Osteoblast (primary cell): ENCODE data around the gene YBX2. TPM values are rescaled to one million over a fixed set of nuclear protein-coding genes. Genes with fewer than 3 reads are reported as not detected.

ENCODE experiments used
- DNase-seq: peaks from one replicate; pipeline ENCODE4 v3.0.0; 2011; ENCODE audit warnings: low spot score, mixed read lengths; ENCODE audit not compliant: insufficient read length; ENCODE audit errors: missing footprints
- H2AFZ ChIP-seq: 2 replicates; pipeline ENCODE4 v1.6.0; 2011; ENCODE audit warnings: mild to moderate bottlenecking, low read length
- H3K27ac ChIP-seq: 2 replicates; pipeline ENCODE4 v1.5.1; 2011; ENCODE audit warnings: mild to moderate bottlenecking, low read depth, low read length, moderate library complexity
- H3K27me3 ChIP-seq: 2 replicates; pipeline ENCODE4 v1.6.0; 2012; ENCODE audit warnings: mild to moderate bottlenecking, control low read depth, inconsistent platforms, low read length, moderate library complexity; ENCODE audit not compliant: insufficient read depth
- H3K36me3 ChIP-seq: 2 replicates; pipeline ENCODE4 v1.5.1; 2011; ENCODE audit warnings: mild to moderate bottlenecking, low read length, control low read depth, moderate library complexity; ENCODE audit not compliant: insufficient read depth
- H3K4me1 ChIP-seq: 2 replicates; pipeline ENCODE4 v1.5.1; 2011; ENCODE audit warnings: mild to moderate bottlenecking, low read length, control low read depth, moderate library complexity; ENCODE audit not compliant: insufficient read depth
- H3K4me2 ChIP-seq: 2 replicates; pipeline ENCODE4 v1.6.0; 2011; ENCODE audit warnings: mild to moderate bottlenecking, low read length; ENCODE audit not compliant: insufficient read depth
- H3K4me3 ChIP-seq: fragments of 200-600 bp; sonication (generic); 3 replicates; pipeline ENCODE4 v1.5.1; 2012; ENCODE audit warnings: mild to moderate bottlenecking, low read length, inconsistent platforms; ENCODE audit not compliant: insufficient read depth
- H3K79me2 ChIP-seq: 2 replicates; pipeline ENCODE4 v1.6.0; 2012; ENCODE audit warnings: mild to moderate bottlenecking, low read length, control low read depth, inconsistent platforms; ENCODE audit not compliant: insufficient read depth
- H3K9me3 ChIP-seq: 2 replicates; pipeline ENCODE4 v1.5.1; 2011; ENCODE audit warnings: low read depth, low read length, control low read depth
- H4K20me1 ChIP-seq: 2 replicates; pipeline ENCODE4 v1.6.0; 2012; ENCODE audit warnings: mild to moderate bottlenecking, low read length, control low read depth; ENCODE audit not compliant: insufficient read depth
- total RNA-seq: library from RNA; depleted of rRNA; stranded (reverse); fragments of >200 nt; gene quantifications from 2 replicates; pipeline ENCODE4 v1.2.3, GENCODE V29; 2012
- TF ChIP-seq, protein P1 (sequence below): IDR thresholded peaks from 2 replicates; pipeline ENCODE4 v1.5.1; 2011; ENCODE audit warnings: mild to moderate bottlenecking, low read depth, low read length, moderate library complexity; ENCODE audit errors: extremely low read depth

Gene YBX2
- total RNA-seq, 1 donor = not detected

DNA sequence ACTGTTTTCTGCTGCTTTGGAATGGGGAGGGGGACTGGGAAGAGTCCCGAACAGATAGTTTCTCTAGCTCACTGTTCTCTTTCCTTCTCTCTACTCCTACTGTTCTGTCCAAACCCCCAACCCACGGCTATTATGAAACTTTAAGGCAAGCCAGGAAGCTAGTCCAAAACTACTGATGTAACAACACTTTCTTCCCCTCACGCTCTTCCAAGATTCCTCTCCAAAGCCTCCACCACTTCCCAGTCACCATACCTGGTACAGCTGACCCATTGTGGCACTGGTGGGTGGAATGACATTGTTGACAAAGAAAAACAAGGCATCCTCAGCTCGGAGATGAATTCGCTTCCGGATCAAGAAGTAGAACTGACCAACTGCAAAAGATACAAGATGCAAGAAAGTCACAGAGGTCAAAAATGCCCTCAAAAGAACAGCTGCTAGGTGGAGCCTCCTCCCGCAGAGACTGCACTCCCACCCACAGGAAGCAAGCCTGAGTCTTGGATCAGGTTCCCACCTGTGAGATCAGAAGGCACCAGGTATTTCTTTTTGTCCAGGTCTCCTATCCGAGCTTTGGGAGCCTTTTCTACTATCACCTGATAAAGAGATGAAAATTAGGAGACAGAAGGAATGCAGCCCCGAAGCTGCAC, 53.2 kb downstream of the YBX2 start:
- peak; percentile 68 for DNase-seq
- H3K27ac ChIP-seq = peak overlapping the region; percentile 84
- peaks cover 71% of the 10 kb centered on the region for H3K79me2 ChIP-seq

DNA sequence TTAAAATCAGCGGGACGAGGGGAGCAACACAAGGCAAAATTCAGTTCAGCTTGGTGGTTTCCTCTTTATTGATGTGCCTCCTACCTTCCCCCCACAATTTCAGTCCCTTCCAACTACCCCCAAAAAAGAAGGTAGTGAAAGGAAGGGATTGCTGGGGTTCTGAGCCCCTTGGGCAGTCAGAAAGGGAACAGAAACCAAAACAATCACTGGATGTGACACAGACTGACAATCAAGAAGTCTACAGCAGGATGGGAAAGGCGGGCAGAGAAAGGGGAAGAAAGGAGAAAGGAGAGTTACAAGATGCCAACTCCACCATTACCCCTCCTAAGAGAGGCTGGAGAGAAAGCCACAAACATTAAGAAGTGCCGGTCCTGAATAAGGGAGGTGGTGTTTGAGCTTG, 54.1 kb downstream of the YBX2 start:
- Histone ChIP-seq H3K4me3 (peak overlapping the region; percentile 86), H2AFZ (no peak overlapping the region), H3K36me3 (peaks cover 48% of the 10 kb centered on the region), H3K79me2 (peaks cover 74% of the 10 kb centered on the region), H3K27me3 (no peaks in the 10 kb centered on the region), H4K20me1 (peaks cover 34% of the 10 kb centered on the region), H3K4me1 (peaks cover 39% of the 10 kb centered on the region), H3K4me2 (peak overlapping the region; percentile 98), H3K27ac (peak overlapping the region; percentile 84), H3K9me3 (no peaks in the 10 kb centered on the region)
- TF ChIP-seq, protein P1, sequence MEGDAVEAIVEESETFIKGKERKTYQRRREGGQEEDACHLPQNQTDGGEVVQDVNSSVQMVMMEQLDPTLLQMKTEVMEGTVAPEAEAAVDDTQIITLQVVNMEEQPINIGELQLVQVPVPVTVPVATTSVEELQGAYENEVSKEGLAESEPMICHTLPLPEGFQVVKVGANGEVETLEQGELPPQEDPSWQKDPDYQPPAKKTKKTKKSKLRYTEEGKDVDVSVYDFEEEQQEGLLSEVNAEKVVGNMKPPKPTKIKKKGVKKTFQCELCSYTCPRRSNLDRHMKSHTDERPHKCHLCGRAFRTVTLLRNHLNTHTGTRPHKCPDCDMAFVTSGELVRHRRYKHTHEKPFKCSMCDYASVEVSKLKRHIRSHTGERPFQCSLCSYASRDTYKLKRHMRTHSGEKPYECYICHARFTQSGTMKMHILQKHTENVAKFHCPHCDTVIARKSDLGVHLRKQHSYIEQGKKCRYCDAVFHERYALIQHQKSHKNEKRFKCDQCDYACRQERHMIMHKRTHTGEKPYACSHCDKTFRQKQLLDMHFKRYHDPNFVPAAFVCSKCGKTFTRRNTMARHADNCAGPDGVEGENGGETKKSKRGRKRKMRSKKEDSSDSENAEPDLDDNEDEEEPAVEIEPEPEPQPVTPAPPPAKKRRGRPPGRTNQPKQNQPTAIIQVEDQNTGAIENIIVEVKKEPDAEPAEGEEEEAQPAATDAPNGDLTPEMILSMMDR = no peak
- no peak for DNase-seq

More for the DNA sequence above, 53.2 kb downstream of the YBX2 start:
- peak overlapping the region; percentile 98 for H3K4me2 ChIP-seq
- H3K27me3 ChIP-seq = no peaks in the 10 kb centered on the region
- peak overlapping the region; percentile 86 for H3K4me3 ChIP-seq
- TF ChIP-seq, protein P1 = no peak
- peaks cover 47% of the 10 kb centered on the region for H3K36me3 ChIP-seq
- no peaks in the 10 kb centered on the region for H3K9me3 ChIP-seq
- H4K20me1 ChIP-seq = peaks cover 27% of the 10 kb centered on the region
- H3K4me1 ChIP-seq = peaks cover 33% of the 10 kb centered on the region
- H2AFZ ChIP-seq = no peak overlapping the region

DNA sequence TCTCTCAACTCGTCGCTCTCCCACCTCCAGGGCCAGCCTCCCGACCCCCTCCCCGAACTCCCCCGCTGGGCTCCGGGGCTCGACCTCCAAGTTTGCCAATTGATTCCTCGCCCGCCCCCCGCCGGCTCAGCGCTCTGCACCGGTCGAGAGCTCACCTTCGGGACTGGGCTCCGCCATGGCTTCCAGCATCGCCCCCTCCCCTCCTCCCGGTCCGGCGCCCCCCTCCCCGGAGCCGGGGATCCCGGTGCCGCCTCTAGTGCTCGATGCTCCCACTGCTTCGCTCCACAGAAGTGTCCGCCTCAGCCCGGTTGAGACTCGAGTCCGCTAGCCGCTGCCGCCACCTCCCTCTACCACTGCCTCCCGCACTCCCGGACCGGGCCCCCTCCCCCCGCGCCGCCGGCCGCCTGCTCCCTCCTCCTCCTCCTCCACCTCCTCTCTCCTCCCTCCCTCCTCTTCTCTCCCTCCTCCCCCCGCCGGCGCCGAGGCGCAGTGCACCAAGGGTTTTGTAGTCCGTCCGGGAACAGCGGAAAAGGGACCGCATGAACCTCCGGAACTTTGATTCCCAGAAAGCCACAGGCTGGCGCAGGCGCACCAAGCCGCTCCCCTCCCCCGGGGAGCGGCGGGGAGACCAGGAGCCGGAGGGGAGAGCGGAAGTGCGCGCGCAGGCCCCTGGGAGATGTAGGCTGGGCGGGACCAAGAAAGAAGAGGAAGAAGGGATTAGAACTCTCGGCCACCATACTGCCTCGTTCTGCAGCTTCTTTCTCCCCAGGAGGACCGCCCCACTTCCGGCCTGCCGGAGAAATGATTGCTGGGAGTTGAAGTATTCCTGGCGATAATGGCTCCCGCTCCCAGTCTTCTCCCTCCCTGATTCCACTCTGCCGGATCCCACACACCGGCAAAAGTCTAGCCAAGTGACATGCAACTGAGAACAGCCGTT, 55.1 kb downstream of the YBX2 start, which contains the start of gene PHF23:
PHF23 (minus strand) TSS at position 367 of the 937 bp plus-strand sequence; CDS start at position 189, 178 bp downstream.
- peak within 1 kb of the TSS; percentile 31 for H2AFZ ChIP-seq
- H3K4me1 ChIP-seq = peaks cover 48% of the 10 kb centered on the region
- H3K36me3 ChIP-seq = peaks cover 50% of the 10 kb centered on the region
- H3K27me3 ChIP-seq = no peaks in the 10 kb centered on the region
- peaks cover 81% of the 10 kb centered on the region for H3K79me2 ChIP-seq
- peak; percentile 100 for DNase-seq
- peak within 1 kb of the TSS; percentile 96 for H3K4me3 ChIP-seq
- peak within 1 kb of the TSS; percentile 98 for H3K4me2 ChIP-seq
- no peaks in the 10 kb centered on the region for H3K9me3 ChIP-seq
- TF ChIP-seq, protein P1 = no peak
- peaks cover 34% of the 10 kb centered on the region for H4K20me1 ChIP-seq
- H3K27ac ChIP-seq = peak within 1 kb of the TSS; percentile 84
